GM23248 (cell line): Measurements from ENCODE around the gene ZNF746.

Source experiments
- EZH2 ChIP-seq: fragments of 200-600 bp; sonication (generic); IDR thresholded peaks from 2 replicates; pipeline ENCODE4 v1.6.1; 2018; ENCODE audit warnings: antibody characterized with exemption, mild to moderate bottlenecking; ENCODE audit not compliant: insufficient read depth, poor library complexity, severe bottlenecking
- EZH2phosphoT487 ChIP-seq: fragments of 200-600 bp; sonication (generic); IDR thresholded peaks from 2 replicates; pipeline ENCODE4 v1.6.1; 2018; ENCODE audit warnings: antibody characterized with exemption, moderate library complexity, mild to moderate bottlenecking, low read depth; ENCODE audit not compliant: insufficient read depth

GRCh38 chr7:149498811-149499210, 1.2 kb upstream of the ZNF746 start:
- TF ChIP-seq EZH2 (no peak), EZH2phosphoT487 (no peak)
